ENCODE results near the gene STARD3. TPM values are rescaled to one million over a fixed set of nuclear protein-coding genes. Genes with fewer than 3 reads are reported as not detected.

STARD3 gene
- total RNA-seq, 4 donors from 2014 or later, result 44.5 to 73.6 (median 53.0) TPM

- Histone ChIP-seq H3K4me3 (replicated peaks in 1 of 3) (no peak overlapping the region), H3K4me1 (peaks cover 13 to 35% of the 10 kb centered on the region in 2 donors), H3K27me3 (no peaks in the 10 kb centered on the region), H3K36me3 (peaks cover 0 to 5% of the 10 kb centered on the region in 2 donors), H3K27ac (no peak overlapping the region), H3K9me3 (no peaks in the 10 kb centered on the region)
- intact Hi-C loops (cut with DNase I), result no loop called here
- no peak for DNase-seq
- no peak for TF ChIP-seq CTCF (IDR thresholded peaks at IDR 0.05)
- TF ChIP-seq POLR2A (IDR thresholded peaks at IDR 0.05), result no peak
- WGBS, 2 donors, result 89 to 95% methylated on average over 9 of the region's 9 CpGs
Observed at GRCh38 chr17:39683295-39683939, 46.5 kb downstream of the STARD3 start.

GRCh38 chr17:39684369-39685192 lies 47.6 kb downstream of the STARD3 start:
- Histone ChIP-seq H3K4me1 (peaks cover 8 to 31% of the 10 kb centered on the region in 2 donors), H3K27me3 (no peaks in the 10 kb centered on the region), H3K9me3 (no peaks in the 10 kb centered on the region), H3K4me3 (replicated peaks in 1 of 3) (no peak overlapping the region), H3K36me3 (peaks cover 0 to 5% of the 10 kb centered on the region in 2 donors), H3K27ac (peak overlapping the region in 2 of 3 donors; percentile 6 to 7)
- intact Hi-C loops (cut with DNase I), result loop anchor here (5.0 kb wide), 1 partner anchor 57 kb away; the partner anchor contains the start of gene PPP1R1B
- 79 to 81% methylated on average over 12 of the region's 12 CpGs for WGBS, 2 donors
- DNase-seq, result peak; percentile 51 to 72
- TF ChIP-seq POLR2A (IDR thresholded peaks at IDR 0.05) (no peak), CTCF (IDR thresholded peaks at IDR 0.05) (no peak)

- Histone ChIP-seq H3K4me3 (replicated peaks in 1 of 3) (peak overlapping the region in 2 of 3 donors; percentile 48 to 63), H3K36me3 (peaks cover 0 to 5% of the 10 kb centered on the region in 2 donors), H3K27ac (peak overlapping the region; percentile 90 to 95 (median 94)), H3K9me3 (no peaks in the 10 kb centered on the region), H3K4me1 (peaks cover 7 to 22% of the 10 kb centered on the region in 2 donors), H3K27me3 (no peaks in the 10 kb centered on the region)
- no peak for DNase-seq
- TF ChIP-seq CTCF (IDR thresholded peaks at IDR 0.05) (no peak), POLR2A (IDR thresholded peaks at IDR 0.05) (no peak)
- intact Hi-C loops (cut with DNase I), result loop anchor here (5.0 kb wide), 1 partner anchor 60 kb away; the partner anchor contains the start of gene PPP1R1B
- 53 to 69% methylated on average over 6 of the region's 6 CpGs for WGBS, 2 donors
Observed at GRCh38 chr17:39687101-39687545, 50.2 kb downstream of the STARD3 start.

GRCh38 chr17:39687546-39688474 lies 50.9 kb downstream of the STARD3 start, which contains the start of gene PGAP3:
Gene PGAP3 (minus strand): TSS chr17:39688057. CDS start chr17:39688014, 43 bp downstream.
- 5 to 6% methylated on average over 22 to 26 of the region's 45 CpGs for WGBS, 2 donors
- peak within 1 kb of the TSS; percentile 90 to 95 (median 94) for H3K27ac ChIP-seq
- H3K4me1 ChIP-seq, result peaks cover 7 to 22% of the 10 kb centered on the region in 2 donors
- no peaks in the 10 kb centered on the region for H3K9me3 ChIP-seq
- TF ChIP-seq POLR2A (IDR thresholded peaks at IDR 0.05), result peak in 1 of 2 donors; percentile 73
- TF ChIP-seq CTCF (IDR thresholded peaks at IDR 0.05), result peak in 1 of 6 experiments; percentile 8
- H3K4me3 ChIP-seq (replicated peaks in 1 of 3), result peak within 1 kb of the TSS; percentile 16 to 63 (median 48)
- intact Hi-C loops (cut with DNase I), result loop anchor here (5.0 kb wide), 1 partner anchor 61 kb away; the partner anchor contains the start of gene PPP1R1B
- no peaks in the 10 kb centered on the region for H3K27me3 ChIP-seq
- H3K36me3 ChIP-seq, result peaks cover 0 to 5% of the 10 kb centered on the region in 2 donors
- peak; percentile 86 to 87 for DNase-seq
